ENCODE results near the gene ZBTB17.

Gene ZBTB17

DNA sequence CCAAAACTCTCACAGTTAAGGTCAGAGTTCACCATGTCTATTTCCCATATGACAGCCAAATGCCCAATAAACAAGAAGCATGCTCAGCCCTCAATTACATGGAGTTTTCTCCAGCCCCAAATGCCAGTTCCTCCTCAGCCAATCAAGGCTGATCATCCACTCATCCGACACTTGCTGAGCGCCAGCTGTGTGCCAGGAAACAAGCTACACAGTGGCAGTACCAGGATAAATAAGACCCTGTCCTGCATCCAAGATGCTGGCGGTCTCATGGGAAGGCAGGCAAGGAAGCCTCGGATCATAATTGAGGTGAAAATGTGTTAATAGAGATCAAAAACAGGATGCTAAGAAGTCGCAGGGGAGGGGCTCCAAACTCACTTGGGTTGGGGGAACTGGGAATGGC lies 7.7 kb downstream of the ZBTB17 start:
- TF ChIP-seq TEAD4 (IDR thresholded peaks at IDR 0.05) = no peak
- TF ChIP-seq, protein P1, sequence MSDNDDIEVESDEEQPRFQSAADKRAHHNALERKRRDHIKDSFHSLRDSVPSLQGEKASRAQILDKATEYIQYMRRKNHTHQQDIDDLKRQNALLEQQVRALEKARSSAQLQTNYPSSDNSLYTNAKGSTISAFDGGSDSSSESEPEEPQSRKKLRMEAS (IDR thresholded peaks at IDR 0.05) = no peak
- no peak for TF ChIP-seq NFIC (IDR thresholded peaks at IDR 0.05)
- no peak for TF ChIP-seq TAF1 (IDR thresholded peaks at IDR 0.05; ENCODE audit: low read depth)
- no peak for TF ChIP-seq EGR1 (IDR thresholded peaks at IDR 0.05)
- TF ChIP-seq RAD21 (IDR thresholded peaks at IDR 0.05; ENCODE audit: low read depth) = no peak
- TF ChIP-seq, protein P2, sequence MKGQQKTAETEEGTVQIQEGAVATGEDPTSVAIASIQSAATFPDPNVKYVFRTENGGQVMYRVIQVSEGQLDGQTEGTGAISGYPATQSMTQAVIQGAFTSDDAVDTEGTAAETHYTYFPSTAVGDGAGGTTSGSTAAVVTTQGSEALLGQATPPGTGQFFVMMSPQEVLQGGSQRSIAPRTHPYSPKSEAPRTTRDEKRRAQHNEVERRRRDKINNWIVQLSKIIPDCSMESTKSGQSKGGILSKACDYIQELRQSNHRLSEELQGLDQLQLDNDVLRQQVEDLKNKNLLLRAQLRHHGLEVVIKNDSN (IDR thresholded peaks at IDR 0.05) = no peak
- TF ChIP-seq EP300 (IDR thresholded peaks at IDR 0.05; ENCODE audit: borderline replicate concordance) = no peak
- no peak for TF ChIP-seq TCF12 (IDR thresholded peaks at IDR 0.05; ENCODE audit: low read depth)
- no peak for TF ChIP-seq FOXM1 (IDR thresholded peaks at IDR 0.05; ENCODE audit: borderline replicate concordance, low read depth)
- TF ChIP-seq, protein P3, sequence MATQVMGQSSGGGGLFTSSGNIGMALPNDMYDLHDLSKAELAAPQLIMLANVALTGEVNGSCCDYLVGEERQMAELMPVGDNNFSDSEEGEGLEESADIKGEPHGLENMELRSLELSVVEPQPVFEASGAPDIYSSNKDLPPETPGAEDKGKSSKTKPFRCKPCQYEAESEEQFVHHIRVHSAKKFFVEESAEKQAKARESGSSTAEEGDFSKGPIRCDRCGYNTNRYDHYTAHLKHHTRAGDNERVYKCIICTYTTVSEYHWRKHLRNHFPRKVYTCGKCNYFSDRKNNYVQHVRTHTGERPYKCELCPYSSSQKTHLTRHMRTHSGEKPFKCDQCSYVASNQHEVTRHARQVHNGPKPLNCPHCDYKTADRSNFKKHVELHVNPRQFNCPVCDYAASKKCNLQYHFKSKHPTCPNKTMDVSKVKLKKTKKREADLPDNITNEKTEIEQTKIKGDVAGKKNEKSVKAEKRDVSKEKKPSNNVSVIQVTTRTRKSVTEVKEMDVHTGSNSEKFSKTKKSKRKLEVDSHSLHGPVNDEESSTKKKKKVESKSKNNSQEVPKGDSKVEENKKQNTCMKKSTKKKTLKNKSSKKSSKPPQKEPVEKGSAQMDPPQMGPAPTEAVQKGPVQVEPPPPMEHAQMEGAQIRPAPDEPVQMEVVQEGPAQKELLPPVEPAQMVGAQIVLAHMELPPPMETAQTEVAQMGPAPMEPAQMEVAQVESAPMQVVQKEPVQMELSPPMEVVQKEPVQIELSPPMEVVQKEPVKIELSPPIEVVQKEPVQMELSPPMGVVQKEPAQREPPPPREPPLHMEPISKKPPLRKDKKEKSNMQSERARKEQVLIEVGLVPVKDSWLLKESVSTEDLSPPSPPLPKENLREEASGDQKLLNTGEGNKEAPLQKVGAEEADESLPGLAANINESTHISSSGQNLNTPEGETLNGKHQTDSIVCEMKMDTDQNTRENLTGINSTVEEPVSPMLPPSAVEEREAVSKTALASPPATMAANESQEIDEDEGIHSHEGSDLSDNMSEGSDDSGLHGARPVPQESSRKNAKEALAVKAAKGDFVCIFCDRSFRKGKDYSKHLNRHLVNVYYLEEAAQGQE (IDR thresholded peaks at IDR 0.05; ENCODE audit: low read depth) = no peak
- TF ChIP-seq CREB1 (IDR thresholded peaks at IDR 0.05; ENCODE audit: low read depth) = no peak
- TF ChIP-seq ZBTB7A (IDR thresholded peaks at IDR 0.05; ENCODE audit: low read depth) = no peak
- TF ChIP-seq YY1 (IDR thresholded peaks at IDR 0.05; ENCODE audit: low read depth) = no peak
- no peak for TF ChIP-seq CEBPB (IDR thresholded peaks at IDR 0.05)

DNA sequence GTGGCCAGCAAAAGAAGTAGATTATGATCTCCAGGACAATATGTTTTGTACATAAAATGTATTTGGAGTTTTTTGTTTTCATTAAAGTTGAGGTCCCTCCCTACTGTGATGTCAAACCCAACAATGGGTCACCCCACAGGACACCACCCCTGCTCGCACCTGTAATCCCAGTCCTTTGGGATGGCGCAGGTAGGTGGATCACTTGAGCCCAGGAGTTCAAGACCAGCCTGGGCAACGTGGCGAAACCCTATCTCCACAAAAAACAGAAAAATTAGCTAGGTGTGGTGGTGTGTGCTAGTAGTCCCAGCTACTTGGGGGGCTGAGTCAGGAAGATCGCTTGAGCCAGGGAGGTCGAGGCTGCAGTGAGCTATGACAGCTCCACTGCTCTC lies 9.0 kb downstream of the ZBTB17 start:
- TF ChIP-seq NFIC (IDR thresholded peaks at IDR 0.05) = no peak
- no peak for TF ChIP-seq TCF12 (IDR thresholded peaks at IDR 0.05; ENCODE audit: low read depth)
- no peak for TF ChIP-seq CEBPB (IDR thresholded peaks at IDR 0.05)
- TF ChIP-seq, protein P1 (IDR thresholded peaks at IDR 0.05) = no peak
- no peak for TF ChIP-seq RAD21 (IDR thresholded peaks at IDR 0.05; ENCODE audit: low read depth)
- no peak for TF ChIP-seq TAF1 (IDR thresholded peaks at IDR 0.05; ENCODE audit: low read depth)
- no peak for TF ChIP-seq TEAD4 (IDR thresholded peaks at IDR 0.05)
- TF ChIP-seq CREB1 (IDR thresholded peaks at IDR 0.05; ENCODE audit: low read depth) = no peak
- no peak for TF ChIP-seq EGR1 (IDR thresholded peaks at IDR 0.05)
- no peak for TF ChIP-seq FOXM1 (IDR thresholded peaks at IDR 0.05; ENCODE audit: borderline replicate concordance, low read depth)
- TF ChIP-seq ZBTB7A (IDR thresholded peaks at IDR 0.05; ENCODE audit: low read depth) = no peak
- TF ChIP-seq EP300 (IDR thresholded peaks at IDR 0.05; ENCODE audit: borderline replicate concordance) = no peak
- TF ChIP-seq, protein P3 (IDR thresholded peaks at IDR 0.05; ENCODE audit: low read depth) = no peak
- no peak for TF ChIP-seq YY1 (IDR thresholded peaks at IDR 0.05; ENCODE audit: low read depth)
- TF ChIP-seq, protein P2 (IDR thresholded peaks at IDR 0.05) = no peak

DNA sequence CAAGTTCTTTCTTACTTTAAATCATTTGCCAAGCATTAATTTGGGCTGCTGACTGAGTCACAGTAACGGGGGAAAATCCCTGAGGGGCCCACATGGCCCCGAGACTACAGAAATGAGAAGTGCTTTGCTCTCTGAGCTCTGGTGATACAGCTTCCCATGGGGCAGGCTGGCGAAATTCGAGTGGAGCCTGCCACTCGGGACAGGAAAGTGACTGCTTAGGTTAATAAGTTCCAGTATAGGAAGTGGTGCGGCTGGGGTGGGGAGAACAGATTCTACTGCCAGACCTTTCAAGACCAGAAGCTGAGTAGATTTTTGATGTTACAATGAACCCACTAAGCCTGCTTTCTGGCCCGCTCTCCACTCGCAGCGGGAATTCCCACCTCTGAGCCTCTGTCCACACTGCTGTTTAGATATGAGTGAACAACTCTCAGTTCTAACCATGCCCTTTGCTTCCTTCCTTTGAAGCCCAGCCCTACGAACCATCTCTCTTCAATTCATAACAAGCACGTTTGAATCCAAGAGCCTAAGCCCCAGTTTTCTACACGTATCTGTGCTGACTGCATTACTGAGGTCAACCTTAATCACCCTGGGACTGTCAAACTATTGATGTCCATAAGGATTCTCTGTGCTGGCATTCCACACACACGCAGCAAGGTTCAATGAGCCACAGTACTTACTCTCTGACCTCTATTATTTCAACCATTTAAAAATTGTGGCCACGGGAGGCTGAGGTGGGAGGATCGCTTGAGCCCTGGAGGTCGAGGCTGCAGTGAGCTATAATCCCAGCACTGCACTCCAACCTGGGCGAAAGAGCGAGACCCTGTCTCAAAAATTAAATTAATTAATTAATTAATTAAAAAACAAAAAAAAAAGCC lies 9.6 kb downstream of the ZBTB17 start:
- no peak for TF ChIP-seq CEBPB (IDR thresholded peaks at IDR 0.05)
- TF ChIP-seq ZBTB7A (IDR thresholded peaks at IDR 0.05; ENCODE audit: low read depth) = no peak
- TF ChIP-seq CREB1 (IDR thresholded peaks at IDR 0.05; ENCODE audit: low read depth) = no peak
- TF ChIP-seq, protein P3 (IDR thresholded peaks at IDR 0.05; ENCODE audit: low read depth) = no peak
- no peak for TF ChIP-seq RAD21 (IDR thresholded peaks at IDR 0.05; ENCODE audit: low read depth)
- no peak for TF ChIP-seq TAF1 (IDR thresholded peaks at IDR 0.05; ENCODE audit: low read depth)
- TF ChIP-seq FOXM1 (IDR thresholded peaks at IDR 0.05; ENCODE audit: borderline replicate concordance, low read depth) = no peak

DNA sequence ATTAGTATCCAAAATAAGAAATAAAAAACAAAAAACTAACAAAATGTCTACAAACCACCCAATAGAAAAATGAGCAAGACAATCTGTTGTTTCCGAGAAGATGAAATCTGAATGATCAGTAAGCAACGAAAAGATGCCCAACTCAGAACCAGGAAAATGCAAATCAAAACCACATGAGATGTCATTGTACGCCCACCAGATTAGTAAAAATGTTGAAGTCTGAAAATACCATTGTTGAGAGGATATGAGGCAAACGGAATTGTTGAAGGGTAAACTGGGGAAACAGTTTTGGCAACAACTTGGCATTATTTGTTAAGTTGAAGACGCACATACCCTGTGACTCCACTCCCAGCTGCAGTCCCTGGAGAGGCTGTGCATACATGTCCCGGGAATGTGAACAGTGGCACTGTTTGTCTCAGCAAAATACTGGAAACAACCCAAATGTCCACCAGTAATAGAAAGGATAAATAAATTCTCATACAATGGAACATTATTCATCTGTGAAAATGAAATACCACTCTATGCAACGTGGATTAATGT lies 10.6 kb downstream of the ZBTB17 start:
- TF ChIP-seq FOXM1 (IDR thresholded peaks at IDR 0.05; ENCODE audit: borderline replicate concordance, low read depth) = no peak
- TF ChIP-seq, protein P2 (IDR thresholded peaks at IDR 0.05) = no peak
- no peak for TF ChIP-seq EGR1 (IDR thresholded peaks at IDR 0.05)
- no peak for TF ChIP-seq EP300 (IDR thresholded peaks at IDR 0.05; ENCODE audit: borderline replicate concordance)
- TF ChIP-seq YY1 (IDR thresholded peaks at IDR 0.05; ENCODE audit: low read depth) = no peak

Data from Ishikawa (cell line).